ENCODE measurements around the gene C16orf78. TPM values are rescaled to one million over a fixed set of nuclear protein-coding genes. Genes with fewer than 3 reads are reported as not detected.

C16orf78 gene
- total RNA-seq, 1 donor from 2014 or later, result not detected

GRCh38 chr16:49332589-49333258 lies 40.9 kb upstream of the C16orf78 start:
- no peaks in the 10 kb centered on the region for H3K36me3 Mint-ChIP-seq (ENCODE audit: low read depth)
- no peak for DNase-seq (ENCODE audit: low spot score)
- no peak overlapping the region for H3K4me3 Mint-ChIP-seq (ENCODE audit: unreplicated experiment)
- no peaks in the 10 kb centered on the region for H3K9me3 Mint-ChIP-seq (ENCODE audit: low read depth)
- TF ChIP-seq CTCF (IDR thresholded peaks at IDR 0.05), result no peak
- H3K4me1 Mint-ChIP-seq (ENCODE audit: low read depth), result no peaks in the 10 kb centered on the region
- peaks cover 9% of the 10 kb centered on the region for H3K27me3 Mint-ChIP-seq (ENCODE audit: low read depth)
- no peak overlapping the region for H3K27ac Mint-ChIP-seq (ENCODE audit: unreplicated experiment)

- Mint-ChIP-seq H3K27me3 (ENCODE audit: low read depth) (peaks cover 9% of the 10 kb centered on the region), H3K4me3 (ENCODE audit: unreplicated experiment) (no peak overlapping the region), H3K27ac (ENCODE audit: unreplicated experiment) (no peak overlapping the region), H3K9me3 (ENCODE audit: low read depth) (no peaks in the 10 kb centered on the region), H3K4me1 (ENCODE audit: low read depth) (no peaks in the 10 kb centered on the region), H3K36me3 (ENCODE audit: low read depth) (no peaks in the 10 kb centered on the region)
- no peak for DNase-seq (ENCODE audit: low spot score)
- no peak for TF ChIP-seq CTCF (IDR thresholded peaks at IDR 0.05)
These were observed 40.4 kb upstream of the C16orf78 start for GRCh38 chr16:49333259-49333597.

- no peak for DNase-seq (ENCODE audit: low spot score)
- no peak overlapping the region for H3K27ac Mint-ChIP-seq (ENCODE audit: unreplicated experiment)
- no peak overlapping the region for H3K4me3 Mint-ChIP-seq (ENCODE audit: unreplicated experiment)
- H3K4me1 Mint-ChIP-seq (ENCODE audit: low read depth), result no peaks in the 10 kb centered on the region
- no peaks in the 10 kb centered on the region for H3K36me3 Mint-ChIP-seq (ENCODE audit: low read depth)
- H3K9me3 Mint-ChIP-seq (ENCODE audit: low read depth), result no peaks in the 10 kb centered on the region
- peaks cover 12% of the 10 kb centered on the region for H3K27me3 Mint-ChIP-seq (ENCODE audit: low read depth)
- no peak for TF ChIP-seq CTCF (IDR thresholded peaks at IDR 0.05)
These were observed 37.8 kb upstream of the C16orf78 start for GRCh38 chr16:49335828-49336227.

GRCh38 chr16:49336581-49336980 lies 37.0 kb upstream of the C16orf78 start:
- no peak overlapping the region for H3K4me3 Mint-ChIP-seq (ENCODE audit: unreplicated experiment)
- peaks cover 16% of the 10 kb centered on the region for H3K27me3 Mint-ChIP-seq (ENCODE audit: low read depth)
- no peaks in the 10 kb centered on the region for H3K36me3 Mint-ChIP-seq (ENCODE audit: low read depth)
- DNase-seq (ENCODE audit: low spot score), result no peak
- no peak overlapping the region for H3K27ac Mint-ChIP-seq (ENCODE audit: unreplicated experiment)
- no peak for TF ChIP-seq CTCF (IDR thresholded peaks at IDR 0.05)
- H3K9me3 Mint-ChIP-seq (ENCODE audit: low read depth), result no peaks in the 10 kb centered on the region
- H3K4me1 Mint-ChIP-seq (ENCODE audit: low read depth), result no peaks in the 10 kb centered on the region

GRCh38 chr16:49337814-49338350 lies 35.7 kb upstream of the C16orf78 start:
- no peak overlapping the region for H3K4me3 Mint-ChIP-seq (ENCODE audit: unreplicated experiment)
- H3K27me3 Mint-ChIP-seq (ENCODE audit: low read depth), result peaks cover 20% of the 10 kb centered on the region
- no peak for DNase-seq (ENCODE audit: low spot score)
- no peaks in the 10 kb centered on the region for H3K9me3 Mint-ChIP-seq (ENCODE audit: low read depth)
- no peaks in the 10 kb centered on the region for H3K36me3 Mint-ChIP-seq (ENCODE audit: low read depth)
- no peak overlapping the region for H3K27ac Mint-ChIP-seq (ENCODE audit: unreplicated experiment)
- no peaks in the 10 kb centered on the region for H3K4me1 Mint-ChIP-seq (ENCODE audit: low read depth)
- TF ChIP-seq CTCF (IDR thresholded peaks at IDR 0.05), result no peak

Measured in chondrocyte (in vitro differentiated cells).